BJ (cell line): Measurements from ENCODE around the gene GPS2. TPM values are rescaled to one million over a fixed set of nuclear protein-coding genes. Genes with fewer than 3 reads are reported as not detected.
A peak's percentile ranks its signal among the peaks of the same experiment; 100 is the strongest.

Experiments used
- CTCF ChIA-PET: fragments of 350-600 bp; formaldehyde crosslinking; extraction: SDS; loops from one replicate; lab custom pipeline; 2021; ENCODE audit warnings: antibody characterized with exemption, inconsistent platforms; lab: Yijun Ruan, JAX
- POLR2A ChIA-PET: fragments of 300-600 bp; sonication (Branson Sonifier 250); formaldehyde crosslinking; extraction: SDS; loops from one replicate; lab custom pipeline; 2021; ENCODE audit warnings: antibody characterized with exemption; lab: Charles Lee
- DNase-seq: peaks from one replicate; pipeline ENCODE4 v3.0.0-alpha.2; 2011; ENCODE audit warnings: low read depth
- H3K27me3 ChIP-seq: 2 replicates; pipeline ENCODE4 v1.6.0; 2011; ENCODE audit warnings: low read length; ENCODE audit not compliant: control insufficient read depth, insufficient read depth
- H3K36me3 ChIP-seq: 2 replicates; pipeline ENCODE4 v1.5.1; 2011; ENCODE audit warnings: low read length; ENCODE audit not compliant: control insufficient read depth, insufficient read depth
- H3K4me3 ChIP-seq: 2 replicates; pipeline ENCODE4 v1.5.1; 2011; ENCODE audit warnings: low read depth, mild to moderate bottlenecking, control low read depth, low read length
- CTCF ChIP-seq: IDR thresholded peaks from 2 replicates; pipeline ENCODE4 v1.5.1; 2011; ENCODE audit warnings: low read depth, mild to moderate bottlenecking, control low read depth, inconsistent platforms, low read length, moderate library complexity; ENCODE audit not compliant: insufficient read depth
- polyA plus RNA-seq: library from polyadenylated mRNA; depleted of rRNA; stranded (reverse); fragments of >200 nt; gene quantifications from 2 replicates; pipeline ENCODE4 v1.2.3, GENCODE V29; 2011

Gene GPS2
- polyA plus RNA-seq, 1 experiment = 37.4 TPM

- Histone ChIP-seq H3K27me3 (peaks cover 22% of the 10 kb centered on the region), H3K36me3 (no peaks in the 10 kb centered on the region), H3K4me3 (peak overlapping the region; percentile 16; the same call in 1 of the 2 replicates)
- ChIA-PET POLR2A (no interaction called here), CTCF (interaction anchor here (0.5 to 3.5 kb wide), 39 partner anchors 9 to 287 kb away, joined by 3 to 51 read pairs (median 4); partner anchors contain the start of genes ACADVL, CTDNEP1, DLG4 and ELP5)
- peak; percentile 75 for TF ChIP-seq CTCF
- DNase-seq = no peak
Observed at GRCh38 chr17:7296189-7296861, 18.8 kb downstream of the GPS2 start.

- ChIA-PET CTCF (interaction anchor here (0.5 to 3.5 kb wide), 36 partner anchors 8 to 286 kb away, joined by 3 to 51 read pairs (median 4); partner anchors contain the start of genes ACADVL, DLG4, GABARAP and NEURL4), POLR2A (no interaction called here)
- DNase-seq = no peak
- Histone ChIP-seq H3K4me3 (no peak overlapping the region; the same call in 1 of the 2 replicates), H3K36me3 (no peaks in the 10 kb centered on the region), H3K27me3 (peaks cover 27% of the 10 kb centered on the region)
- TF ChIP-seq CTCF = no peak
Observed at GRCh38 chr17:7295230-7296180, 19.7 kb downstream of the GPS2 start.

GRCh38 chr17:7294614-7295153, 20.5 kb downstream of the GPS2 start, which contains the start of gene YBX2:
YBX2 (minus strand) TSS chr17:7294639; CDS start chr17:7294500, 139 bp downstream.
- peaks cover 26% of the 10 kb centered on the region for H3K27me3 ChIP-seq
- peak within 1 kb of the TSS; percentile 35 for H3K4me3 ChIP-seq
- DNase-seq = no peak
- no peak for TF ChIP-seq CTCF
- no peaks in the 10 kb centered on the region for H3K36me3 ChIP-seq
- POLR2A ChIA-PET = no interaction called here
- CTCF ChIA-PET = no interaction called here

DNA sequence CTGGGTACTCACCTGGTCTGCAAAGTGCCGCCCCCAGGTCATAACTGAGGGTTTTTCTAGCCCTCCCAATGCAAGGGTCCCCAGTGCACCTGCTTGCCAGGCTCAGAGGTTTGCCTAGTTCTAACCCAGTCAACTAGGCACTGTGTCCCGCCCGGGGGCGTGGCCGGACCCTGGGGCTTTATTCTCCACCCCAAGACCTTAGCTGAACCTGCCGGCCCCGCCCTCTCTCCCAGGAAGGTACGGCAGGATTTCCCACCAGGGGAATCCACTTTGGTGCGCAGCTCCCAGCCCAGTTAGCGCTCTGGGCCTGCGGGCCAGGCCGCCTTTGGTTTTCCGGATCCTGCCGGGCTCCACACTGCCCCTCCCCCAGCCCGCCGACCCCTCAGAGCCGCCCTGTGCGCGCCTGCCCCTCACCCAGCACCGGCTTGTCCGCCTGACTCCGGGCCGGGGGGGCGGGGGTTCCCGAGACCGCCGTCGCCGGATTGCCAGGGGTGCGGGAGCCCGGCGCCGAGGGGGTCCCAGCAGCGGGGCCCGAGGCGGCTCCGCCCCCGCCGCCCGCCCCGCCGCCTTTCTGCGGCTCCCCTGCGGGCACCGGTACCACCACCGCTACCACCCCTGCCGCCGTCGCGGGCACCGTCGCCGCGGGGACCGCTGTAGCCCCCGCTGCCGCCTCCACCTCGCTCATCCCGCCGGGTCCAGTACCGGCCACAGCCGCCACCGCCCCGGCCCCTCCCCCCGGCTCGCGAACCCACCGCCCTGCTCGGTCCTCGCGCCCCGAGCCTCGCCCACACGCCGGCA, 21.1 kb downstream of the GPS2 start:
- Histone ChIP-seq H3K4me3 (peak overlapping the region; percentile 35), H3K27me3 (peaks cover 26% of the 10 kb centered on the region), H3K36me3 (no peaks in the 10 kb centered on the region)
- no peak for TF ChIP-seq CTCF
- ChIA-PET POLR2A (no interaction called here), CTCF (interaction anchor here (1.2 to 1.6 kb wide), 2 partner anchors 73 to 242 kb away, joined by 4 read pairs; no protein-coding TSS in a partner anchor)
- no peak for DNase-seq
